Right lobe of liver (tissue), 4 donors: ENCODE results near the gene DNA2.
"Not testable (repeated sequence)": the region's sequence is repeated elsewhere in the genome, so short reads cannot be mapped to it uniquely, and the experiment has no call there.

Experiments used
- POLR2A ChIP-seq: fragments of 450-650 bp; IDR thresholded peaks from one replicate; pipeline ENCODE4 v1.6.1; 2017; ENCODE audit warnings: antibody characterized with exemption, mild to moderate bottlenecking
- TF ChIP-seq, protein P1 (sequence below), 4 donors: fragments of 200-600 bp in 3 of 4; fragments of 450-650 bp in 1 of 4; IDR thresholded peaks; one replicate each; pipeline versions ENCODE4 v1.5.1 to v1.8.0; 2016 to 2022; ENCODE audit warnings: antibody characterized with exemption in 4 of 4, mild to moderate bottlenecking in 2 of 4
- donor health status: DM: no; HTN: no; CAD: no.
- donor health status: DM: no; HTN: no; CAD: no.
- donor health status: DM: no; HTN: yes; CAD: no.

DNA sequence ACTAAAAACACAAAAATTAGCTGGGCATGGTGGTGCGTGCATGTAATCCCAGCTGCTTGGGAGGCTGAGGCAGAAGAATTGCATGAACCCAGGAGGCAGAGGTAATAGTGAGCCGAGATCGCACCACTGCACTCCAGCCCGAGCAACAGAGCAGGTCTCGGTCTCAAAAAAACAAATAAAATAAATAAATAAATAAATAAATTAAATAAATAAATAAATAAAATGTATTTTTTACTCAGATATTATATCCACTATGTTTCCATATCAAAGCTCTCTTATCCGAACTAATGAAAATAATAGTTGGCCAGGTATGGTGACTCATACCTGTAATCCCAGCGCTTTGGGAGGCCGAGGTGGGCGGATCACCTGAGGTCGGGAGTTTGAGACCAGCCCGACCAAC, 46.8 kb upstream of the DNA2 start:
- TF ChIP-seq, protein P1, sequence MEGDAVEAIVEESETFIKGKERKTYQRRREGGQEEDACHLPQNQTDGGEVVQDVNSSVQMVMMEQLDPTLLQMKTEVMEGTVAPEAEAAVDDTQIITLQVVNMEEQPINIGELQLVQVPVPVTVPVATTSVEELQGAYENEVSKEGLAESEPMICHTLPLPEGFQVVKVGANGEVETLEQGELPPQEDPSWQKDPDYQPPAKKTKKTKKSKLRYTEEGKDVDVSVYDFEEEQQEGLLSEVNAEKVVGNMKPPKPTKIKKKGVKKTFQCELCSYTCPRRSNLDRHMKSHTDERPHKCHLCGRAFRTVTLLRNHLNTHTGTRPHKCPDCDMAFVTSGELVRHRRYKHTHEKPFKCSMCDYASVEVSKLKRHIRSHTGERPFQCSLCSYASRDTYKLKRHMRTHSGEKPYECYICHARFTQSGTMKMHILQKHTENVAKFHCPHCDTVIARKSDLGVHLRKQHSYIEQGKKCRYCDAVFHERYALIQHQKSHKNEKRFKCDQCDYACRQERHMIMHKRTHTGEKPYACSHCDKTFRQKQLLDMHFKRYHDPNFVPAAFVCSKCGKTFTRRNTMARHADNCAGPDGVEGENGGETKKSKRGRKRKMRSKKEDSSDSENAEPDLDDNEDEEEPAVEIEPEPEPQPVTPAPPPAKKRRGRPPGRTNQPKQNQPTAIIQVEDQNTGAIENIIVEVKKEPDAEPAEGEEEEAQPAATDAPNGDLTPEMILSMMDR (IDR thresholded peaks at IDR 0.05) = not testable (repeated sequence)
- not testable (repeated sequence) for TF ChIP-seq POLR2A
